ENCODE measurements around the gene TPD52L2.
"Not testable (repeated sequence)": the region's sequence is repeated elsewhere in the genome, so short reads cannot be mapped to it uniquely, and the experiment has no call there.

The TPD52L2 gene

GRCh38 chr20:63844511-63844991 is 20.5 kb upstream of the TPD52L2 start:
- H3K4me3 ChIP-seq (ENCODE audit: low read depth, low read length), result no peak overlapping the region
- TF ChIP-seq, protein P1, sequence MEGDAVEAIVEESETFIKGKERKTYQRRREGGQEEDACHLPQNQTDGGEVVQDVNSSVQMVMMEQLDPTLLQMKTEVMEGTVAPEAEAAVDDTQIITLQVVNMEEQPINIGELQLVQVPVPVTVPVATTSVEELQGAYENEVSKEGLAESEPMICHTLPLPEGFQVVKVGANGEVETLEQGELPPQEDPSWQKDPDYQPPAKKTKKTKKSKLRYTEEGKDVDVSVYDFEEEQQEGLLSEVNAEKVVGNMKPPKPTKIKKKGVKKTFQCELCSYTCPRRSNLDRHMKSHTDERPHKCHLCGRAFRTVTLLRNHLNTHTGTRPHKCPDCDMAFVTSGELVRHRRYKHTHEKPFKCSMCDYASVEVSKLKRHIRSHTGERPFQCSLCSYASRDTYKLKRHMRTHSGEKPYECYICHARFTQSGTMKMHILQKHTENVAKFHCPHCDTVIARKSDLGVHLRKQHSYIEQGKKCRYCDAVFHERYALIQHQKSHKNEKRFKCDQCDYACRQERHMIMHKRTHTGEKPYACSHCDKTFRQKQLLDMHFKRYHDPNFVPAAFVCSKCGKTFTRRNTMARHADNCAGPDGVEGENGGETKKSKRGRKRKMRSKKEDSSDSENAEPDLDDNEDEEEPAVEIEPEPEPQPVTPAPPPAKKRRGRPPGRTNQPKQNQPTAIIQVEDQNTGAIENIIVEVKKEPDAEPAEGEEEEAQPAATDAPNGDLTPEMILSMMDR (IDR thresholded peaks at IDR 0.05; ENCODE audit: low read depth, low read length), result no peak

- no peak overlapping the region for H3K4me3 ChIP-seq (ENCODE audit: low read depth, low read length)
- TF ChIP-seq, protein P1 (IDR thresholded peaks at IDR 0.05; ENCODE audit: low read depth, low read length), result no peak
Observed at GRCh38 chr20:63846128-63846771, 18.8 kb upstream of the TPD52L2 start.

- no peak overlapping the region for H3K4me3 ChIP-seq (ENCODE audit: low read depth, low read length)
- TF ChIP-seq, protein P1 (IDR thresholded peaks at IDR 0.05; ENCODE audit: low read depth, low read length), result no peak
Observed at GRCh38 chr20:63846888-63847236, 18.2 kb upstream of the TPD52L2 start.

GRCh38 chr20:63847237-63848002 is 17.6 kb upstream of the TPD52L2 start:
- H3K4me3 ChIP-seq (ENCODE audit: low read depth, low read length), result no peak overlapping the region
- TF ChIP-seq, protein P1 (IDR thresholded peaks at IDR 0.05; ENCODE audit: low read depth, low read length), result no peak

- no peak overlapping the region for H3K4me3 ChIP-seq (ENCODE audit: low read depth, low read length)
- TF ChIP-seq, protein P1 (IDR thresholded peaks at IDR 0.05; ENCODE audit: low read depth, low read length), result no peak
Observed at GRCh38 chr20:63848003-63848911, 16.8 kb upstream of the TPD52L2 start.

DNA sequence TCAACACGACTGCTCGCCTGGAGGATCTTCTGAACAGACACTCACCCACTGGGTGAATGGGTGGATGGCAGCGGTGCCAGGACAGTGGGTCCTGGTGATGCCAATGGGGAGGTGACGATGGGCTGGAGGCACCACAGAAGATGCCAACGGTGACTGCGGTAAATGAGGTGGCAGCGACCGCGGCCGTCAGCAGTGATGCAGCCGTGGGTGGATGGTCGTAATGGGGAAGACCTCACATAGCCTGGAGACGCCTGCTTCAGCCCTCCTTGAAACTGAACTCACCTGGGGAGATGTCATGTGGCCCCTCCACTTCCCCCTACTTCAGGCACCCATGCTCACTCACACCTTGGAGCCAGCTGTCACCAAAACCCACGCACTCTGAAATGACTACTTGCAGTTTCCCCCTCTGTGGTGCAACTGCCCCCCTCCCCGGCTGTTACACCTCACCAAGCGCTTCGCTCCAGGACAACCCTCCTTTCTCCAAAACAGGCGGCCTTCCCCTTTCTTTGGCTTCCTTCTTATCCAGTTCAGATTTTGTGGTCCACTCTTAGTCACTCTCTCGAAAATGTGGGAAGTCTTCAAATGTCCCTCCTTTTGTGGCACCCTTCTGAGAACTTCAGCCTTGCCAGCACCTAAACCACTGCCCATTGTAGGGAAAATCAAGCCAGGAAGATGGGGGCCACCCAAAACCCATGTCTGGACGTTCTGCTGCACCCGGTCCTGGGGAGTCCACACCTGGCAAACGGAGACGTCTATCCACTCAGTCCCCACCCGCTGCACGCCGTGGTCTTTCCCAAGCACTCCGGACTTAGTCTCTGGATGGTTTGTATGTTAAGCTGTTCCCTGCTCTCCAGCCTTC is 14.2 kb upstream of the TPD52L2 start:
- TF ChIP-seq, protein P1 (IDR thresholded peaks at IDR 0.05; ENCODE audit: low read depth, low read length), result no peak

GRCh38 chr20:63851548-63851943 is 13.5 kb upstream of the TPD52L2 start:
- not testable (repeated sequence) for H3K4me3 ChIP-seq (ENCODE audit: low read depth, low read length)

More for the DNA sequence above, 14.2 kb upstream of the TPD52L2 start:
- H3K4me3 ChIP-seq (ENCODE audit: low read depth, low read length), result no peak overlapping the region

DNA sequence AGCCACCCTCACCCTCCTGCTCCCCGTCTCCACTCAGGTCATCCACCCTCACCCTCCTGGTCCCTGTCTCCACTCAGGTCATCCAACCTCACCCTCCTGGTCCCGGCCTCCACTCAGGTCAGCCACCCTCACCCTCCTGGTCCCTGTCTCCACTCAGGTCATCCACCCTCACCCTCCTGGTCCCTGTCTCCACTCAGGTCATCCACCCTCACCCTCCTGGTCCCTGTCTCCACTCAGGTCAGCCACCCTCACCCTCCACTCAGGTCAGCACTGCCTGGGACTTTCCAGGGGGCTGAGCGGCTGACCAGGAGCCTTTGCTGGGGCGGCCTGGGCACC is 11.4 kb upstream of the TPD52L2 start:
- H3K4me3 ChIP-seq (ENCODE audit: low read depth, low read length), result not testable (repeated sequence)

Measured in WI38 (cell line).